ENCODE results near the gene PCDHA9. TPM values are rescaled to one million over a fixed set of nuclear protein-coding genes. Genes with fewer than 3 reads are reported as not detected.
"Not testable (repeated sequence)": the region's sequence is repeated elsewhere in the genome, so short reads cannot be mapped to it uniquely, and the experiment has no call there.

The PCDHA9 gene
- not detected for total RNA-seq

- POLR2A ChIA-PET, result not testable (repeated sequence)
- CTCF ChIA-PET, result interaction anchor here (0.6 kb wide), 1 partner anchor 420 kb away, joined by 3 read pairs; no protein-coding TSS in a partner anchor
Observed at GRCh38 chr5:140848139-140849102, at the start of gene PCDHA9. Gene PCDHA9 (plus strand): TSS chr5:140848382. CDS start chr5:140848496, 114 bp downstream.

- ChIA-PET POLR2A (no interaction called here), CTCF (no interaction called here)
Observed at GRCh38 chr5:140800816-140801493, 47.2 kb upstream of the PCDHA9 start, which contains the start of gene PCDHA3. Gene PCDHA3 (plus strand): TSS chr5:140801057.

- CTCF ChIA-PET, result no interaction called here
- POLR2A ChIA-PET, result no interaction called here
Observed at GRCh38 chr5:140801494-140801841, 46.7 kb upstream of the PCDHA9 start.

GRCh38 chr5:140802381-140802780, 45.8 kb upstream of the PCDHA9 start:
- CTCF ChIA-PET, POLR2A ChIA-PET: not testable (repeated sequence)

- ChIA-PET CTCF (no interaction called here), POLR2A (no interaction called here)
Observed at GRCh38 chr5:140802781-140803271, 45.4 kb upstream of the PCDHA9 start.

- ChIA-PET POLR2A (no interaction called here), CTCF (no interaction called here)
Observed at GRCh38 chr5:140806834-140807775, 41.1 kb upstream of the PCDHA9 start, which contains the start of gene PCDHA4. Gene PCDHA4 (plus strand): TSS chr5:140807068.

- CTCF ChIA-PET, result not testable (repeated sequence)
Observed at GRCh38 chr5:140808241-140808888, 39.8 kb upstream of the PCDHA9 start.

GRCh38 chr5:140808889-140809291, 39.3 kb upstream of the PCDHA9 start:
- POLR2A ChIA-PET, result no interaction called here
- CTCF ChIA-PET, result no interaction called here

More at GRCh38 chr5:140808241-140808888, 39.8 kb upstream of the PCDHA9 start:
- POLR2A ChIA-PET, result not testable (repeated sequence)

GRCh38 chr5:140821375-140822280, 26.6 kb upstream of the PCDHA9 start, which contains the start of gene PCDHA5:
Gene PCDHA5 (plus strand): TSS chr5:140821613.
- CTCF ChIA-PET, result no interaction called here
- POLR2A ChIA-PET, result no interaction called here

- ChIA-PET CTCF (no interaction called here), POLR2A (no interaction called here)
Observed at GRCh38 chr5:140822281-140822629, 25.9 kb upstream of the PCDHA9 start.

- POLR2A ChIA-PET, CTCF ChIA-PET: not testable (repeated sequence)
Observed at GRCh38 chr5:140822969-140823368, 25.2 kb upstream of the PCDHA9 start.

GRCh38 chr5:140823475-140823874, 24.7 kb upstream of the PCDHA9 start:
- ChIA-PET POLR2A (no interaction called here), CTCF (no interaction called here)

- CTCF ChIA-PET, result no interaction called here
- POLR2A ChIA-PET, result no interaction called here
Observed at GRCh38 chr5:140827704-140828361, 20.3 kb upstream of the PCDHA9 start, which contains the start of gene PCDHA6. Gene PCDHA6 (plus strand): TSS chr5:140827960. CDS start chr5:140828092, 132 bp downstream.

GRCh38 chr5:140828362-140828737, 19.8 kb upstream of the PCDHA9 start:
- CTCF ChIA-PET, result no interaction called here

GRCh38 chr5:140829511-140830501, 18.4 kb upstream of the PCDHA9 start:
- CTCF ChIA-PET, POLR2A ChIA-PET: not testable (repeated sequence)

More at GRCh38 chr5:140828362-140828737, 19.8 kb upstream of the PCDHA9 start:
- POLR2A ChIA-PET, result no interaction called here

- POLR2A ChIA-PET, result no interaction called here
- CTCF ChIA-PET, result no interaction called here
Observed at GRCh38 chr5:140833993-140834392, 14.2 kb upstream of the PCDHA9 start, which contains the start of gene PCDHA7. Gene PCDHA7 (plus strand): TSS chr5:140834269. CDS start chr5:140834384, 115 bp downstream.

Data from activated CD8-positive, alpha-beta memory T cell treated with anti-CD3 and anti-CD28 coated beads for 36 hours (primary cell).